BLaER1 treated with 17β-estradiol and CSF1 and Interleukin-3, amounts not matched to agents 10 nM and 100 nM (cell line): ENCODE measurements around the gene SSC5D.

Experiments used
- H3K27ac ChIP-seq, 11 experiments: shearing (Covaris generic); formaldehyde crosslinking; 2 replicates each; pipeline ENCODE4 v1.8.1; 2022
- H3K27me3 ChIP-seq, 11 experiments: shearing (Covaris generic); formaldehyde crosslinking; 2 replicates each; pipeline ENCODE4 v1.8.1; 2022
- H3K36me3 ChIP-seq, 11 experiments: shearing (Covaris generic); formaldehyde crosslinking; 2 replicates each; pipeline ENCODE4 v1.8.1; 2022
- H3K4me1 ChIP-seq, 10 experiments: shearing (Covaris generic); formaldehyde crosslinking; 2 replicates each; pipeline ENCODE4 v1.8.1; 2022
- H3K4me2 ChIP-seq, 11 experiments: shearing (Covaris generic); formaldehyde crosslinking; 2 replicates each; pipeline ENCODE4 v1.8.1; 2022
- H3K4me3 ChIP-seq, 10 experiments: shearing (Covaris generic); formaldehyde crosslinking; 2 replicates each; pipeline ENCODE4 v1.8.1; 2022
- H3K9ac ChIP-seq, 11 experiments: shearing (Covaris generic); formaldehyde crosslinking; 2 replicates each; pipeline ENCODE4 v1.8.1; 2022
- H3K9me3 ChIP-seq, 11 experiments: shearing (Covaris generic); formaldehyde crosslinking; replicated peaks in 1 of 11; 2 replicates each; pipeline ENCODE4 v1.8.1; 2022
- H4K20me1 ChIP-seq, 11 experiments: shearing (Covaris generic); formaldehyde crosslinking; 2 replicates each; pipeline ENCODE4 v1.8.1; 2022
- Cebpa-rat ChIP-seq, 11 experiments: shearing (Covaris generic); IDR thresholded peaks; 2 replicates each; pipeline ENCODE4 v1.8.1; 2022

Gene SSC5D

GRCh38 chr19:55451965-55452748 is 36.1 kb upstream of the SSC5D start:
- Histone ChIP-seq H4K20me1 (peaks cover 0 to 64% (median 48%) of the 10 kb centered on the region in 11 experiments; a peak in 21 of 22 replicates), H3K36me3 (peaks cover 10 to 37% (median 24%) of the 10 kb centered on the region in 11 experiments; a peak in 19 of 22 replicates), H3K9me3 (peaks cover 0 to 9% (median 0%) of the 10 kb centered on the region in 11 experiments; a peak in 6 of 22 replicates), H3K4me2 (peak overlapping the region; percentile 80 to 96 (median 90)), H3K27me3 (peaks cover 50 to 72% (median 65%) of the 10 kb centered on the region in 11 experiments), H3K4me3 (peak overlapping the region; percentile 26 to 63 (median 54); a peak in 19 of 20 replicates), H3K4me1 (peaks cover 8 to 16% (median 13%) of the 10 kb centered on the region in 10 experiments; a peak in 19 of 20 replicates), H3K9ac (peak overlapping the region in 6 of 11 experiments; percentile 17 to 63 (median 45); a peak in 6 of 22 replicates), H3K27ac (no peak overlapping the region)
- TF ChIP-seq Cebpa-rat (IDR thresholded peaks at IDR 0.05), result peak in 2 of 11 experiments; percentile 19 to 20; a peak in 1 of 22 replicates

- peaks cover 0 to 65% (median 54%) of the 10 kb centered on the region in 11 experiments; a peak in 21 of 22 replicates for H4K20me1 ChIP-seq
- peak overlapping the region; percentile 8 to 63 (median 54); a peak in 18 of 20 replicates for H3K4me3 ChIP-seq
- H3K4me2 ChIP-seq, result peak overlapping the region; percentile 80 to 96 (median 90)
- peak overlapping the region in 3 of 11 experiments; percentile 44 to 63 (median 59); a peak in 3 of 22 replicates for H3K9ac ChIP-seq
- peaks cover 10 to 37% (median 24%) of the 10 kb centered on the region in 11 experiments; a peak in 19 of 22 replicates for H3K36me3 ChIP-seq
- H3K27ac ChIP-seq, result no peak overlapping the region
- TF ChIP-seq Cebpa-rat (IDR thresholded peaks at IDR 0.05), result no peak
- peaks cover 8 to 19% (median 13%) of the 10 kb centered on the region in 10 experiments; a peak in 19 of 20 replicates for H3K4me1 ChIP-seq
- peaks cover 43 to 65% (median 59%) of the 10 kb centered on the region in 11 experiments for H3K27me3 ChIP-seq
- H3K9me3 ChIP-seq, result peaks cover 0 to 9% (median 0%) of the 10 kb centered on the region in 11 experiments; a peak in 6 of 22 replicates
Observed at GRCh38 chr19:55452749-55453346, 35.4 kb upstream of the SSC5D start.

- peaks cover 0 to 74% (median 63%) of the 10 kb centered on the region in 11 experiments; a peak in 21 of 22 replicates for H4K20me1 ChIP-seq
- no peak overlapping the region for H3K27ac ChIP-seq
- TF ChIP-seq Cebpa-rat (IDR thresholded peaks at IDR 0.05), result no peak
- H3K4me1 ChIP-seq, result peaks cover 13 to 28% (median 16%) of the 10 kb centered on the region in 10 experiments; a peak in 19 of 20 replicates
- peaks cover 0 to 9% (median 0%) of the 10 kb centered on the region in 11 experiments; a peak in 6 of 22 replicates for H3K9me3 ChIP-seq
- peaks cover 41 to 58% (median 52%) of the 10 kb centered on the region in 11 experiments for H3K27me3 ChIP-seq
- peak overlapping the region in 1 of 11 experiments; percentile 95; a peak in 1 of 22 replicates for H3K4me2 ChIP-seq
- H3K4me3 ChIP-seq, result no peak overlapping the region
- H3K9ac ChIP-seq, result no peak overlapping the region
- H3K36me3 ChIP-seq, result peaks cover 10 to 37% (median 24%) of the 10 kb centered on the region in 11 experiments; a peak in 19 of 22 replicates
Observed at GRCh38 chr19:55453511-55454260, 34.5 kb upstream of the SSC5D start.

- no peak overlapping the region for H3K4me3 ChIP-seq
- H3K4me2 ChIP-seq, result no peak overlapping the region
- H3K9ac ChIP-seq, result no peak overlapping the region
- peaks cover 33 to 46% (median 41%) of the 10 kb centered on the region in 11 experiments for H3K27me3 ChIP-seq
- peaks cover 18 to 39% (median 26%) of the 10 kb centered on the region in 10 experiments for H3K4me1 ChIP-seq
- TF ChIP-seq Cebpa-rat (IDR thresholded peaks at IDR 0.05), result no peak
- H4K20me1 ChIP-seq, result peaks cover 8 to 85% (median 74%) of the 10 kb centered on the region in 11 experiments; a peak in 21 of 22 replicates
- H3K36me3 ChIP-seq, result peaks cover 10 to 37% (median 24%) of the 10 kb centered on the region in 11 experiments; a peak in 19 of 22 replicates
- peaks cover 0 to 9% (median 0%) of the 10 kb centered on the region in 11 experiments; a peak in 6 of 22 replicates for H3K9me3 ChIP-seq
- H3K27ac ChIP-seq, result no peak overlapping the region
Observed at GRCh38 chr19:55454787-55455243, 33.4 kb upstream of the SSC5D start.

GRCh38 chr19:55455576-55456235 is 32.5 kb upstream of the SSC5D start:
- peaks cover 27 to 48% (median 35%) of the 10 kb centered on the region in 10 experiments for H3K4me1 ChIP-seq
- H3K9ac ChIP-seq, result no peak overlapping the region
- no peak for TF ChIP-seq Cebpa-rat (IDR thresholded peaks at IDR 0.05)
- peaks cover 0 to 9% (median 0%) of the 10 kb centered on the region in 11 experiments; a peak in 6 of 22 replicates for H3K9me3 ChIP-seq
- H3K4me2 ChIP-seq, result no peak overlapping the region
- no peak overlapping the region for H3K27ac ChIP-seq
- peaks cover 25 to 38% (median 32%) of the 10 kb centered on the region in 11 experiments for H3K27me3 ChIP-seq
- H3K36me3 ChIP-seq, result peaks cover 10 to 37% (median 24%) of the 10 kb centered on the region in 11 experiments; a peak in 19 of 22 replicates
- H4K20me1 ChIP-seq, result peaks cover 13 to 91% (median 82%) of the 10 kb centered on the region in 11 experiments; a peak in 21 of 22 replicates
- H3K4me3 ChIP-seq, result no peak overlapping the region

- peaks cover 32 to 53% (median 41%) of the 10 kb centered on the region in 10 experiments for H3K4me1 ChIP-seq
- TF ChIP-seq Cebpa-rat (IDR thresholded peaks at IDR 0.05), result no peak
- H3K4me2 ChIP-seq, result no peak overlapping the region
- peaks cover 10 to 37% (median 24%) of the 10 kb centered on the region in 11 experiments; a peak in 19 of 22 replicates for H3K36me3 ChIP-seq
- no peak overlapping the region for H3K27ac ChIP-seq
- H3K9ac ChIP-seq, result no peak overlapping the region; a peak in 1 of 22 replicates
- peaks cover 0 to 9% (median 0%) of the 10 kb centered on the region in 11 experiments; a peak in 6 of 22 replicates for H3K9me3 ChIP-seq
- peaks cover 20 to 31% (median 26%) of the 10 kb centered on the region in 11 experiments for H3K27me3 ChIP-seq
- peaks cover 13 to 94% (median 84%) of the 10 kb centered on the region in 11 experiments; a peak in 21 of 22 replicates for H4K20me1 ChIP-seq
- H3K4me3 ChIP-seq, result no peak overlapping the region
Observed at GRCh38 chr19:55456347-55456746, 31.9 kb upstream of the SSC5D start.

- peaks cover 0 to 6% (median 0%) of the 10 kb centered on the region in 11 experiments; a peak in 6 of 22 replicates for H3K9me3 ChIP-seq
- H4K20me1 ChIP-seq, result peaks cover 13 to 81% (median 76%) of the 10 kb centered on the region in 11 experiments; a peak in 21 of 22 replicates
- H3K9ac ChIP-seq, result peak overlapping the region in 1 of 11 experiments; percentile 3; a peak in 1 of 22 replicates
- H3K27me3 ChIP-seq, result peaks cover 4 to 16% (median 11%) of the 10 kb centered on the region in 11 experiments
- TF ChIP-seq Cebpa-rat (IDR thresholded peaks at IDR 0.05), result no peak
- H3K4me2 ChIP-seq, result peak overlapping the region in 3 of 11 experiments; percentile 1 to 11 (median 10); a peak in 3 of 22 replicates
- H3K4me3 ChIP-seq, result no peak overlapping the region
- H3K4me1 ChIP-seq, result peaks cover 27 to 48% (median 38%) of the 10 kb centered on the region in 10 experiments
- H3K36me3 ChIP-seq, result peaks cover 10 to 37% (median 24%) of the 10 kb centered on the region in 11 experiments; a peak in 19 of 22 replicates
- H3K27ac ChIP-seq, result no peak overlapping the region
Observed at GRCh38 chr19:55457683-55458457, 30.4 kb upstream of the SSC5D start.
